Stimulated activated naive B cell treated with anti-CD40 and anti-IgM and Interleukin-4, amounts not matched to agents 10 μg/mL and 1 μg/mL and 100 μg/mL, for 72 hours (primary cell): ENCODE data around the gene ENOX1.

Source experiments
- ATAC-seq, 2 donors: fragments of 150-1000 bp; cut with Tn5 transposase; replicated peaks; 2 replicates each; pipeline ENCODE4 v1.10.0; 2021; ENCODE audit warnings: moderate library complexity in 1 of 2
- DNase-seq: peaks from one replicate; pipeline ENCODE4 v3.0.0; 2021
- H3K27ac Mint-ChIP-seq: one replicate; pipeline ENCODE4 v1.8.0; 2022; ENCODE audit warnings: mild to moderate bottlenecking, mixed read lengths
- H3K27me3 Mint-ChIP-seq, 2 donors: one replicate each; pipeline ENCODE4 v1.8.0; 2022; ENCODE audit warnings: mixed read lengths in 2 of 2
- H3K36me3 Mint-ChIP-seq, 2 donors: one replicate each; pipeline ENCODE4 v1.8.0; 2022; ENCODE audit warnings: mixed read lengths in 2 of 2, mild to moderate bottlenecking in 1 of 2
- H3K4me1 Mint-ChIP-seq, 2 donors: one replicate each; pipeline ENCODE4 v1.8.0; 2022; ENCODE audit warnings: mixed read lengths in 2 of 2, mild to moderate bottlenecking in 1 of 2
- H3K4me3 Mint-ChIP-seq, 2 donors: one replicate each; pipeline ENCODE4 v1.8.0; 2022; ENCODE audit warnings: mild to moderate bottlenecking in 2 of 2, mixed read lengths in 2 of 2, moderate library complexity in 1 of 2
- H3K9me3 Mint-ChIP-seq, 2 donors: one replicate each; pipeline ENCODE4 v1.8.0; 2022; ENCODE audit warnings: mixed read lengths in 2 of 2, mild to moderate bottlenecking in 1 of 2

ENOX1 gene

GRCh38 chr13:43797869-43798268 lies 11.1 kb upstream of the ENOX1 start:
- Mint-ChIP-seq H3K4me3 (no peak overlapping the region), H3K36me3 (no peaks in the 10 kb centered on the region), H3K9me3 (no peaks in the 10 kb centered on the region), H3K27me3 (peaks cover 0 to 2% of the 10 kb centered on the region in 2 donors), H3K4me1 (no peaks in the 10 kb centered on the region), H3K27ac (no peak overlapping the region)
- no peak for DNase-seq
- ATAC-seq: no peak

GRCh38 chr13:43797159-43797558 lies 10.4 kb upstream of the ENOX1 start:
- Mint-ChIP-seq H3K4me3 (no peak overlapping the region), H3K9me3 (no peaks in the 10 kb centered on the region), H3K36me3 (no peaks in the 10 kb centered on the region), H3K27ac (no peak overlapping the region), H3K27me3 (peaks cover 0 to 9% of the 10 kb centered on the region in 2 donors), H3K4me1 (no peaks in the 10 kb centered on the region)
- ATAC-seq (no peak), DNase-seq (no peak)

DNA sequence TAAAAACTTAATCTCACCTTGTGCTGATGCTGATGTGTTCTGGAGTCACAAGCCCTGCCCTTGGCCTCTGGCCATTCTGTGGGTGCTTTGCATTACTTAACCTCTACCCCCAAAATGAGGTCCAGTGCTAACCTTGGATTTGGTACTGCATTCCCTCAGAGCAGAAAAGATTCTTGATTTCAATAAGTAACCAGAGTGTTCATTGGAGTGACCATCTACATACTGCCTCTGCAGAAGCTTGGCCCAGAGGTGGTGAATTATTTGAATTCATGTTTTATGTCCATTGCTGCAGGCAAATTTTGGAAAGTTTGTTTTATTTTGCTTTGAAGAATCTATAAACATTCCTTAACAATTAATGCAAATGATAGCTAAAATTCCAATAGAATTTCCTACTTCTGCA lies 7.6 kb upstream of the ENOX1 start:
- Mint-ChIP-seq H3K36me3 (no peaks in the 10 kb centered on the region), H3K4me1 (no peaks in the 10 kb centered on the region), H3K9me3 (no peaks in the 10 kb centered on the region), H3K4me3 (no peak overlapping the region), H3K27me3 (peaks cover 5 to 16% of the 10 kb centered on the region in 2 donors), H3K27ac (no peak overlapping the region)
- DNase-seq (no peak), ATAC-seq (no peak)

- Mint-ChIP-seq H3K9me3 (no peaks in the 10 kb centered on the region), H3K36me3 (no peaks in the 10 kb centered on the region), H3K4me1 (peaks cover 3 to 8% of the 10 kb centered on the region in 2 donors)
These were observed 5.5 kb upstream of the ENOX1 start for GRCh38 chr13:43792076-43792881.

DNA sequence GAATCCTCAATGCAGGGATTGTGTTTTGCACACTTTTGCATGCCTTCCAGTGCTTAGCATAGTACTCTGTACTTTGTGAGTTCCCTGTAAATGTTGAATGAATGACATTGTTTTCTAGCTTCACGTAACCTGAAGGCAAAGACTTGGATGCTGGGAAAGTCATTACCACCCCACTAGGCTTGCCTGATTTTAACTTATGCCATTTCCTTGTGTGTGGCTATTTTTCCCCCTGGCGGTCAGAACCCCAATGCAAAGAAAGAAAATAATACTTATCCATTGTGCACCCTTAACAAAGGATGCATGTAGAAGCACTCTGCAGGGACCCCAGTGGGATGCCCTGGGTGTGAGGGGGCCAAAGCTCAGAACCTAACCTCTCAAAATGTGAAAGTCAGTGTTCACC lies 1.2 kb upstream of the ENOX1 start:
- no peak overlapping the region for H3K27ac Mint-ChIP-seq
- no peaks in the 10 kb centered on the region for H3K36me3 Mint-ChIP-seq
- H3K9me3 Mint-ChIP-seq: no peaks in the 10 kb centered on the region
- H3K27me3 Mint-ChIP-seq: peaks cover 36 to 58% of the 10 kb centered on the region in 2 donors
- DNase-seq (no peak), ATAC-seq (no peak)
- H3K4me3 Mint-ChIP-seq: peak overlapping the region in 1 of 2 donors; percentile 88
- H3K4me1 Mint-ChIP-seq: peaks cover 13 to 23% of the 10 kb centered on the region in 2 donors

More at GRCh38 chr13:43792076-43792881, 5.5 kb upstream of the ENOX1 start:
- ATAC-seq (no peak), DNase-seq (no peak)
- Mint-ChIP-seq H3K4me3 (no peak overlapping the region), H3K27me3 (peaks cover 15 to 33% of the 10 kb centered on the region in 2 donors), H3K27ac (no peak overlapping the region)

- no peak for ATAC-seq
- H3K27me3 Mint-ChIP-seq: peaks cover 36 to 53% of the 10 kb centered on the region in 2 donors
- no peaks in the 10 kb centered on the region for H3K9me3 Mint-ChIP-seq
- no peak for DNase-seq
- H3K4me3 Mint-ChIP-seq: peak overlapping the region; percentile 88
- H3K4me1 Mint-ChIP-seq: peaks cover 13 to 23% of the 10 kb centered on the region in 2 donors
- H3K36me3 Mint-ChIP-seq: no peaks in the 10 kb centered on the region
- H3K27ac Mint-ChIP-seq: no peak overlapping the region
These were observed 733 bp upstream of the ENOX1 start for GRCh38 chr13:43787518-43787891.

- no peaks in the 10 kb centered on the region for H3K9me3 Mint-ChIP-seq
- H3K4me3 Mint-ChIP-seq: peak overlapping the region; percentile 88
- H3K27me3 Mint-ChIP-seq: peaks cover 36 to 49% of the 10 kb centered on the region in 2 donors
- peaks cover 13 to 23% of the 10 kb centered on the region in 2 donors for H3K4me1 Mint-ChIP-seq
- no peaks in the 10 kb centered on the region for H3K36me3 Mint-ChIP-seq
- no peak overlapping the region for H3K27ac Mint-ChIP-seq
- no peak for DNase-seq
- ATAC-seq: peak; percentile 44 to 47
These were observed 353 bp downstream of the ENOX1 start for GRCh38 chr13:43786472-43786765.

GRCh38 chr13:43785650-43786471 lies 911 bp downstream of the ENOX1 start:
- Mint-ChIP-seq H3K9me3 (no peaks in the 10 kb centered on the region), H3K36me3 (no peaks in the 10 kb centered on the region), H3K4me3 (peak overlapping the region; percentile 88), H3K4me1 (peaks cover 13 to 23% of the 10 kb centered on the region in 2 donors), H3K27me3 (peaks cover 36 to 49% of the 10 kb centered on the region in 2 donors), H3K27ac (no peak overlapping the region)
- ATAC-seq: peak; percentile 46 to 58
- no peak for DNase-seq

DNA sequence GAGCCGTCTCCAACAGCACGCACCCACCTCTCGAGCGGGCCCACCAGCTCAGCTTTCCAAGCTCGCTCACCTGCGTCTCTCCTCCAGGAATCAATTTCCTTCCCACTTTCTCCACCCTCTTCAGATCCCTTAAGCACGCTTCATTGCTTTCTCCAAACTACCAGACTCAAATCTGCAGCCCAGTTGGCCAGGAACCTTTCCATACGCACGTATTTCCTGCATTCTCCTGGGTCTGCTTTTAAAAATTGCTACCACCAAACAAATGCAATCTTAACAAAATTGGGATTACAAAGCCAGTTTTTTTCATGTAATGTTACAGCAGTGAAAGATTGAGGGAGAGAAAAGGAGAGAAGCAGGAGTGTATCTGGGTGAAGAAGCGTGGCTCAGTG lies 1.5 kb downstream of the ENOX1 start:
- Mint-ChIP-seq H3K9me3 (no peaks in the 10 kb centered on the region), H3K27ac (no peak overlapping the region), H3K27me3 (peaks cover 36 to 49% of the 10 kb centered on the region in 2 donors), H3K4me3 (peak overlapping the region; percentile 88), H3K36me3 (no peaks in the 10 kb centered on the region), H3K4me1 (peaks cover 13 to 23% of the 10 kb centered on the region in 2 donors)
- ATAC-seq: no peak
- no peak for DNase-seq

DNA sequence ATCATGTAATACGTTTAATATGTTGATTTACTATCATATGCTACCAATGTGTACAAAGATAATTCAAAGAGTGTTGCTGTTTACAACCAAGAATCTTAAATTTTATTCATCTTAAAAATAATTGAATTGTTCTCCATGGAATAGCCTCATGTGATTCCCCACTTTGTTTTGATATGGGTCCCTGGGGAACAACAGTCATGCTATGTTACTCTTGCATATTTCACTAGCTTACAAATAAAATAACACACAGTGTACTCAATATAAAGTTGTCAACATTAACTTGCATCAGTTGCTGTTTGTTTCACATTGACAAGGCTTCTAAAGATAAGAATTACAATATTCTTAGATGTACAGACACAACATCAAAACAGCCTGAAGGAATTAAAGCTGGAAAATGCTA lies 2.3 kb downstream of the ENOX1 start:
- Mint-ChIP-seq H3K36me3 (no peaks in the 10 kb centered on the region), H3K4me1 (peaks cover 13 to 23% of the 10 kb centered on the region in 2 donors), H3K9me3 (no peaks in the 10 kb centered on the region), H3K27ac (no peak overlapping the region), H3K27me3 (peaks cover 32 to 44% of the 10 kb centered on the region in 2 donors), H3K4me3 (no peak overlapping the region)
- no peak for DNase-seq
- ATAC-seq: no peak

DNA sequence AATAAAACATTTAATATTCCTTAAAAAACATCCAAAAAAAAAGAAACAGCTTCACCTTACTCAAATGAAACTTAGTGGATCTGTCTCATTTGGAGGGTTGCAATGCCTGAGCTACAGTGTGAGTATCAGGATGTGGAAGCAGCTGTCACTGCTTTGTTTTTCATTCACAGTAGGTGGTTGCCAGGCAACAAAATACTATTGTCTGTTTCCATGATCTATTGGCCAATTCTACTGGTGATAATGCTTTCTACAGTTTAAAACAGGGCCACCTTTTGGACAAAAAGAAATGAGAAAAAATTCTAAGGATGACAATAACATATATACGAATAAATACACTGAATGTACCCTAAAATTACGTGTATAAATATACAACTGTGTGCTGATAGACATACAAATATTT lies 3.0 kb downstream of the ENOX1 start:
- no peak for DNase-seq
- Mint-ChIP-seq H3K4me1 (peaks cover 13 to 23% of the 10 kb centered on the region in 2 donors), H3K4me3 (no peak overlapping the region), H3K9me3 (no peaks in the 10 kb centered on the region), H3K27me3 (peaks cover 33 to 38% of the 10 kb centered on the region in 2 donors), H3K27ac (no peak overlapping the region), H3K36me3 (no peaks in the 10 kb centered on the region)
- peak in 1 of 2 donors; percentile 25 for ATAC-seq

DNA sequence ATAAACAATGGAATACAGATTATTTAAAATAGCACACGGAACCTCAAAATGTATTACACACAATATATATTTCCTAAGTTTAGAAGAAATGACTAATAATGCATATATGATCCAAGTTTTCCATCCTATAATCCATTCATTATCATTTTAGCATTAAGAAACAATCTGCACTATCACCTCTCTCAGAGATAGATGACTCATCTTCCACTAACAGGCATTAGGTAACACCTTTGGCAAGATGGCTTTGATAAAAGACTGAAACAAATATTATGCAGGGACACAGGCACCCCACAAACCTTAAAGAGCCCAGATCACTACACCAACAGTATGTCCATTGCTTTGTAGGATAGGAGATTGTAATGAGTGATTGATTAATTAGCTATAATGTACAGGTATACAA lies 4.1 kb downstream of the ENOX1 start:
- Mint-ChIP-seq H3K9me3 (no peaks in the 10 kb centered on the region), H3K4me1 (peaks cover 13 to 19% of the 10 kb centered on the region in 2 donors), H3K4me3 (no peak overlapping the region), H3K27ac (no peak overlapping the region), H3K27me3 (peaks cover 39% of the 10 kb centered on the region in 2 donors), H3K36me3 (no peaks in the 10 kb centered on the region)
- DNase-seq: no peak
- no peak for ATAC-seq

DNA sequence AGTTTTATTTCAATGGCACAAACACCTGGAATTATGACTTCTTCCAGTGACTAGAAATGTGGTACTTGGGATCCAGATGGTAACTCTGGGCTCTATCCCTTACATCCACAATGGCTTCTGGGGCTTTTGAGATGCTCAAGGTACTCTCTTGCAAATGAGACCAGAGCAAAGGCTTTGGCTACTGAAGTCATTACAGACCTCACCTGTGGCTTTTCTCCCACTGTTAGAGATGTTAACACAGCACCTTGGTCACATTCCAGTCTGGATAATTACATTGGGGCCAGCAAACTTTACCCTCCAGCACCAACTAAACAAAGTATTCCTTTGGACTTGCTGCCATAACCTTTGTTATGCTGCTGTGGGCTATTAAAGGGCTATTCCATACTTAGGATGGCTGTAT lies 6.1 kb downstream of the ENOX1 start:
- H3K9me3 Mint-ChIP-seq: no peaks in the 10 kb centered on the region

GRCh38 chr13:43776501-43777079 lies 10.2 kb downstream of the ENOX1 start:
- ATAC-seq (no peak), DNase-seq (no peak)
- Mint-ChIP-seq H3K36me3 (no peaks in the 10 kb centered on the region), H3K27ac (no peak overlapping the region), H3K4me1 (no peaks in the 10 kb centered on the region), H3K4me3 (no peak overlapping the region), H3K27me3 (peaks cover 27% of the 10 kb centered on the region in 2 donors), H3K9me3 (no peaks in the 10 kb centered on the region)

More for the DNA sequence above, 6.1 kb downstream of the ENOX1 start:
- Mint-ChIP-seq H3K27ac (no peak overlapping the region), H3K4me1 (peaks cover 6 to 8% of the 10 kb centered on the region in 2 donors), H3K36me3 (no peaks in the 10 kb centered on the region), H3K4me3 (no peak overlapping the region), H3K27me3 (peaks cover 19 to 23% of the 10 kb centered on the region in 2 donors)
- no peak for ATAC-seq
- DNase-seq: no peak
